GM12892 (cell line): ENCODE measurements around the gene TMEM41A.

ENCODE experiments used
- POLR2A ChIP-seq: IDR thresholded peaks from 2 replicates; pipeline ENCODE4 v1.6.1; 2011; ENCODE audit warnings: low read depth, low read length, control low read depth
- POLR2AphosphoS5 ChIP-seq: IDR thresholded peaks from 2 replicates; pipeline ENCODE4 v1.6.1; 2011; ENCODE audit warnings: low read depth, low read length, control low read depth

DNA sequence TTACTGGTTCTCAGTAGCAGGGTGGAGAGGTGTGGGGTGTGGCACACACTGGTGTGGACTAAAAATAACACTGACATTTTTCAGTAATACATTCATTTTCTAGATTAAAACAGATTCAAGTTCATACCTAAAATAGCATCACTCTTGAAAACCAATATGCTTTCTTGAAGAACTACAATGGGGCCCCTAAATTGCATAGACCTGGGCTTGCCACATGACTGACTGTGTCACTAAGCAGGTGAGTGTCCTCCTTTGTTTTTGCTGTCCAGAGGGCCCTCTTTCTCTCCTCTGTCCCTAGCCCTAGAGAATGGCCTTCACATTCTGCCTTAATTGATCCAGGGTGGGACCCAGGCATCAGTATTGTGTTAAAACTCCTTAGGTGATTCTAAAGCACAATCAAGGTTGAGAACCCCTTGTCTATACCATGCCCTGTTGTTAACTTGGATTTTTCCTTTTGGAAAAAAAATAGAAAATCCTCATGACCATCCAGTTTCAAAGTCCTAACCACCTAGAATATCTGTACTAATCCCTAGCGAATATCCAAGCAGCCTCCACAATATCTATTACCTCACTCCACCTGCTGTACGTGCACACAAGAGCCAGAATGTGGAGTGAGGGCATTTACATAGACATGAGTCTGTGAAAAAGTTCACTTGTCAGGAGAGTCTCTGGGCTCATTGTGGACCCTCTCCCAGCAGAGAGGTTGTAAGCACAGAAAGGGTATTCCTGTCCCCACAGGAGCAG lies 18.7 kb upstream of the TMEM41A start:
- TF ChIP-seq POLR2AphosphoS5 (no peak), POLR2A (no peak)
